ENCODE measurements around the gene CDC42EP5. TPM values are rescaled to one million over a fixed set of nuclear protein-coding genes. Genes with fewer than 3 reads are reported as not detected.

CDC42EP5 gene

GRCh38 chr19:54415208-54415900 is 57.7 kb downstream of the CDC42EP5 start, which contains the start of gene TTYH1:
TTYH1 (plus strand) TSS chr19:54415464; CDS start chr19:54415553, 89 bp downstream.
- Histone ChIP-seq H3K14ac (ENCODE audit: low read length in 2 of 2) (no peak within 1 kb of the TSS), H2BK120ac (ENCODE audit: low read depth, low read length) (no peak within 1 kb of the TSS), H2BK12ac (ENCODE audit: low read length in 2 of 2) (no peak within 1 kb of the TSS), H3K4ac (ENCODE audit: low read depth in 1 of 2, low read length in 2 of 2) (no peak within 1 kb of the TSS), H3K9me3 (ENCODE audit: control insufficient read depth, low read length) (no peaks in the 10 kb centered on the region), H3K79me1 (replicated peaks; ENCODE audit: low read length, poor library complexity, severe bottlenecking) (no peaks in the 10 kb centered on the region), H2AK5ac (ENCODE audit: low read length, severe bottlenecking) (no peak within 1 kb of the TSS), H3K9ac (ENCODE audit: low read length) (no peak within 1 kb of the TSS), H3K18ac (ENCODE audit: low read depth in 1 of 2, low read length in 2 of 2) (no peak within 1 kb of the TSS), H3K36me3 (ENCODE audit: control insufficient read depth in 1 of 2, insufficient read depth in 2 of 2, low read depth in 1 of 2, low read length in 2 of 2) (peaks cover 0 to 6% of the 10 kb centered on the region in 2 experiments), H4K91ac (ENCODE audit: low read length) (no peak within 1 kb of the TSS), H3K4me3 (ENCODE audit: insufficient read depth in 1 of 2, low read depth in 1 of 2, low read length in 2 of 2) (no peak within 1 kb of the TSS), H3K27ac (ENCODE audit: low read length, poor library complexity, severe bottlenecking) (no peak within 1 kb of the TSS), H2AFZ (ENCODE audit: low read depth, low read length) (no peak within 1 kb of the TSS), H3K4me1 (ENCODE audit: control insufficient read depth, insufficient read depth, low read depth, low read length) (peaks cover 8% of the 10 kb centered on the region), H3K23ac (ENCODE audit: low read length in 2 of 2) (no peak within 1 kb of the TSS), H3K27me3 (ENCODE audit: control insufficient read depth in 1 of 2, insufficient read depth in 1 of 2, low read length in 2 of 2) (peaks cover 53 to 59% of the 10 kb centered on the region in 2 experiments), H2BK5ac (ENCODE audit: low read depth, low read length, poor library complexity, severe bottlenecking) (no peak within 1 kb of the TSS), H3K4me2 (ENCODE audit: low read length, poor library complexity, severe bottlenecking) (no peak within 1 kb of the TSS), H2BK15ac (ENCODE audit: low read depth, poor library complexity, severe bottlenecking) (no peak within 1 kb of the TSS), H4K8ac (ENCODE audit: low read length) (no peak within 1 kb of the TSS)
- DNase-seq = no peak
- WGBS = 12% methylated on average over 38 of the region's 68 CpGs

Small RNA genes lying within 50 kb of the gene (small RNA-seq; reads per million reads assigned to genes)
- not detected for gene AC245884.3 (ENCODE audit: low read depth)

Measured in mesenchymal stem cell (in vitro differentiated cells and primary cell).